ENCODE data around the gene DPP6. TPM values are rescaled to one million over a fixed set of nuclear protein-coding genes. Genes with fewer than 3 reads are reported as not detected.

DPP6 gene
- total and polyA plus RNA-seq, 12 donors = 0.07 to 2.1 (median 0.16) TPM; not detected in 4

- Histone ChIP-seq H3K9me3 (peaks cover 0 to 9% (median 0%) of the 10 kb centered on the region in 11 donors), H3K4me3 (no peak overlapping the region), H3K4me1 (no peaks in the 10 kb centered on the region), H3K36me3 (no peaks in the 10 kb centered on the region), H3K27me3 (peaks cover 0 to 8% (median 0%) of the 10 kb centered on the region in 7 donors), H3K27ac (no peak overlapping the region)
- TF ChIP-seq CTCF (IDR thresholded peaks at IDR 0.05) = no peak
- DNase-seq (no peak), ATAC-seq (no peak)
- intact Hi-C loops (cut with DNase I) = no loop called here
- 66 to 70% methylated on average over 5 of the region's 5 CpGs for WGBS, 2 donors
Measured at GRCh38 chr7:154682003-154682402, 629.8 kb downstream of the DPP6 start.

DNA sequence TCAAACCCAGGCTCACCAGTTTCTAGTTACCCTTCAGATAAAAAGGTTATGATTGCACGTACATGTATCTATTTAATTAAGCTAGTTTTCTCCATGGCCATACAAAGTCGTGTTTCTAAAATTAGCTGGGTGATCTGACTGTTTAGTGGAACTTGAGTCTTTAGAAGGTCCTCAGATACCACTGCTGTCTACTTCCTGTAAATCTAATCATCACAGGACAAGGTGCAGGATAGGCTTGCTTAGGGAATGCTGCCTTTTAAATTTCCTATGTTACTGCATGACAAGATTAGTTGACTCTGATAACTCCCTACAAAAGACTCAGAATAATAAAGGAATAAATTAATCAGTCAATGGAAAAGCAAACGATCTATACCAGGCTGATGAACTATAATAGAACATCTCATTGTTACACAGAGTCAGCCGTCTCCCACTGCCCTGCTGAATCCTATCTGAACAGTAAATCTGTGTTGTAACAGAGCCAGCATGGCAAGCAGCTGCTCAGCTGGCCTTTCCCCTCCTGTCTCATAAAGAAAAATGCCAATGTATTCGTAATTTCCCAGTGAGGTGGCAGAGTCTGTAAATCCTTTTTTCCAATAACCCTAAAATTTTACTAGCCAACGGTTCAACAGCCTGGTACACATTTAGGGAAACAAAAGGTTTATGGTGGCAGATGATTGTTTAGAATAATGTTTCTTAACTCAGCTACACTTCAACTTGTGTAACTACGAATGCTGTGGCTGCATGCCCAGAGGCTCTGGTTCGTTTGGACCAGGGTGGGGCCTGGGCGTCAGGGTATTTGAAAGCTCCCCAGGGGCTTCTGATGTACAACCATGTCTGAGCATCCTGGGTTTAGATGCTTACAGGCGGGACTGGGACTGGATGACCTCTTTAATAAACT lies 632.7 kb downstream of the DPP6 start:
- Histone ChIP-seq H3K4me3 (no peak overlapping the region), H3K27ac (no peak overlapping the region), H3K4me1 (no peaks in the 10 kb centered on the region), H3K36me3 (no peaks in the 10 kb centered on the region), H3K27me3 (peaks cover 0 to 8% (median 0%) of the 10 kb centered on the region in 7 donors), H3K9me3 (no peaks in the 10 kb centered on the region)
- intact Hi-C loops (cut with DNase I) = no loop called here
- DNase-seq = no peak
- no peak for ATAC-seq
- no peak for TF ChIP-seq CTCF (IDR thresholded peaks at IDR 0.05)
- WGBS, 2 donors = 53 to 54% methylated on average over 10 of the region's 10 CpGs

DNA sequence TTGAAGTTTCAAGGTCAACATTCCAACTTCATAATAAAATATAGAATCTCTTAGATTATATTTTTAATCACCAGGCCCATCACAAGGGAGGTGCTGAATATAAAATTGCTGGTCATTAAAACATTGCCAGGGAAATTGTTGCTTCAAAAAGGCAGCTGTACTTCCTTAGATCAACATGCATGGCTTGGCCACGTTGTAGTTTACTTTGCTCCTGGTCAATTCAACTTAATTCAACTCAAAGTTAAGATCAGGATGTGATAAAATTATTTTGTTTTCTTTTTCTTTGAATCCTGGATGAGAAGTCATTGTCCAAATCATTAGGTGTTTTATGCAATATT lies 633.3 kb downstream of the DPP6 start:
- no peak for DNase-seq
- WGBS, 2 donors = 41 to 45% methylated on average over 1 of the region's 1 CpG
- intact Hi-C loops (cut with DNase I) = no loop called here

DNA sequence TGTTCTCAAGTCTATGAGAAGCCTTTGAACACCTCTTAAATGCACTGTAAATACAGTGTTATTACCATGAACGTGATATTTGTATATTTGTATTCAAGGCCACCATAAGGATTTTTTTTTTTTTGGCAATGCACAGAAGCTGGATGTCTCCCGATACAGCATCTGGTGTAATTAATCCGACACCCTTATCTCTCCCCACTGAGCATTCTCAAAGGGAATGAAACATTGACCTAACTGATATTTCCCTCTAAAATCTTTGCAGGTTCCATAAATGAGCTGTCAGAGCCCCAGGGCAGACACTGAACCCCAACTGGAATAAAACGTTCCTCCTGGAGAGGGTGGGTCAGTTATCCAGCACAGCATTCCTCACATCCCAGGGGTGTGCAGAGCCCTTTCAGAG lies 634.1 kb downstream of the DPP6 start:
- Histone ChIP-seq H3K4me1 (no peaks in the 10 kb centered on the region), H3K36me3 (no peaks in the 10 kb centered on the region), H3K4me3 (no peak overlapping the region), H3K27ac (no peak overlapping the region), H3K9me3 (no peaks in the 10 kb centered on the region), H3K27me3 (peaks cover 0 to 8% (median 0%) of the 10 kb centered on the region in 7 donors)
- DNase-seq (no peak), ATAC-seq (no peak)
- no peak for TF ChIP-seq CTCF (IDR thresholded peaks at IDR 0.05)
- 40 to 59% methylated on average over 4 of the region's 4 CpGs for WGBS, 2 donors
- intact Hi-C loops (cut with DNase I) = no loop called here

More for the DNA sequence above, 633.3 kb downstream of the DPP6 start:
- no peaks in the 10 kb centered on the region for H3K9me3 ChIP-seq
- no peak overlapping the region for H3K4me3 ChIP-seq
- no peak overlapping the region for H3K27ac ChIP-seq
- peaks cover 0 to 8% (median 0%) of the 10 kb centered on the region in 7 donors for H3K27me3 ChIP-seq
- ATAC-seq = no peak
- no peak for TF ChIP-seq CTCF (IDR thresholded peaks at IDR 0.05)
- no peaks in the 10 kb centered on the region for H3K4me1 ChIP-seq
- no peaks in the 10 kb centered on the region for H3K36me3 ChIP-seq
